GM21529 (cell line): ENCODE data around the gene C6orf163.

Source experiments
- ATAC-seq: cut with Tn5 transposase; IDR thresholded peaks from one replicate; pipeline ENCODE4 v1.9.1; 2021; ENCODE audit not compliant: unreplicated experiment

Gene C6orf163

GRCh38 chr6:87408721-87409155 is 64.1 kb downstream of the C6orf163 start:
- no peak for ATAC-seq
